Right forelimb (tissue), 1 donor: ENCODE data around the gene FUCA2.
"Not testable (repeated sequence)": the region's sequence is repeated elsewhere in the genome, so short reads cannot be mapped to it uniquely, and the experiment has no call there.

Experiments
- DNase-seq: peaks from one replicate; pipeline ENCODE4 v3.0.0-alpha.2; 2018

The FUCA2 gene

GRCh38 chr6:143535189-143535614, 23.7 kb upstream of the FUCA2 start:
- DNase-seq, result no peak

GRCh38 chr6:143531720-143532499, 20.4 kb upstream of the FUCA2 start:
- no peak for DNase-seq

- no peak for DNase-seq
Measured at GRCh38 chr6:143529095-143529494, 17.6 kb upstream of the FUCA2 start.

- no peak for DNase-seq
Measured at GRCh38 chr6:143528164-143528811, 16.8 kb upstream of the FUCA2 start.

- no peak for DNase-seq
Measured at GRCh38 chr6:143527677-143528076, 16.2 kb upstream of the FUCA2 start.

GRCh38 chr6:143525356-143525755, 13.8 kb upstream of the FUCA2 start:
- DNase-seq, result no peak

GRCh38 chr6:143522039-143522600, 10.6 kb upstream of the FUCA2 start:
- no peak for DNase-seq

- no peak for DNase-seq
Measured at GRCh38 chr6:143517447-143517773, 5.9 kb upstream of the FUCA2 start.

GRCh38 chr6:143516690-143517446, 5.3 kb upstream of the FUCA2 start:
- DNase-seq, result no peak

GRCh38 chr6:143515766-143516355, 4.3 kb upstream of the FUCA2 start:
- DNase-seq, result no peak

GRCh38 chr6:143515061-143515760, 3.7 kb upstream of the FUCA2 start:
- DNase-seq, result peak; percentile 67

- no peak for DNase-seq
Measured at GRCh38 chr6:143513410-143513809, 1.9 kb upstream of the FUCA2 start.

- not testable (repeated sequence) for DNase-seq
Measured at GRCh38 chr6:143510326-143510725, 1.2 kb downstream of the FUCA2 start.

GRCh38 chr6:143507358-143508145, 4.0 kb downstream of the FUCA2 start:
- no peak for DNase-seq

GRCh38 chr6:143506620-143507019, 4.9 kb downstream of the FUCA2 start:
- DNase-seq, result no peak

GRCh38 chr6:143506199-143506598, 5.3 kb downstream of the FUCA2 start:
- DNase-seq, result no peak

GRCh38 chr6:143505537-143505936, 6.0 kb downstream of the FUCA2 start:
- no peak for DNase-seq

- DNase-seq, result no peak
Measured at GRCh38 chr6:143505111-143505510, 6.4 kb downstream of the FUCA2 start.

GRCh38 chr6:143504369-143504768, 7.2 kb downstream of the FUCA2 start:
- DNase-seq, result no peak

GRCh38 chr6:143501851-143502250, 9.7 kb downstream of the FUCA2 start:
- DNase-seq, result no peak

GRCh38 chr6:143498428-143498827, 13.1 kb downstream of the FUCA2 start:
- DNase-seq, result no peak

GRCh38 chr6:143496974-143497373, 14.5 kb downstream of the FUCA2 start:
- no peak for DNase-seq
